Testis (tissue), 3 donors: ENCODE measurements around the gene ERO1B. TPM values are rescaled to one million over a fixed set of nuclear protein-coding genes. Genes with fewer than 3 reads are reported as not detected.

Experiments
- DNase-seq: peaks from one replicate; pipeline ENCODE4 v3.0.0-alpha.2; 2019
- H3K27ac ChIP-seq, 2 donors: fragments of 200-600 bp; sonication (generic); one replicate each; pipeline ENCODE4 v1.5.1; 2019
- H3K27me3 ChIP-seq: fragments of 200-600 bp; sonication (generic); one replicate; pipeline ENCODE4 v1.5.1; 2019
- H3K36me3 ChIP-seq: fragments of 200-600 bp; sonication (generic); one replicate; pipeline ENCODE4 v1.5.1; 2017; ENCODE audit warnings: low read depth; ENCODE audit errors: missing control alignments
- H3K4me1 ChIP-seq: fragments of 200-600 bp; sonication (generic); one replicate; pipeline ENCODE4 v1.5.1; 2019
- H3K4me3 ChIP-seq, 2 donors: fragments of 200-600 bp; sonication (generic); one replicate each; pipeline ENCODE4 v1.5.1; 2017 to 2019
- H3K9me3 ChIP-seq: fragments of 200-600 bp; sonication (generic); one replicate; pipeline ENCODE4 v1.5.1; 2017
- CTCF ChIP-seq, 3 experiments: fragments of 450-650 bp in 2 of 3; fragments of 200-600 bp in 1 of 3; sonication (generic) in 1 of 3; IDR thresholded peaks; one replicate each; pipeline ENCODE4 v1.5.1; 2016 to 2019; ENCODE audit warnings: antibody characterized with exemption in 3 of 3, mild to moderate bottlenecking in 2 of 3, moderate library complexity in 1 of 3
- POLR2A ChIP-seq: fragments of 450-650 bp; IDR thresholded peaks from one replicate; pipeline ENCODE4 v1.6.1; 2017; ENCODE audit warnings: antibody characterized with exemption, mild to moderate bottlenecking, moderate library complexity
- WGBS, 2 donors: methylation state at CpG; one replicate each; pipeline ENCODE4 v1.1.5; 2018; 5-methylcytosine and 5-hydroxymethylcytosine counted together
- intact Hi-C: fragments of 100-400 bp; cut with DNase I; formaldehyde crosslinking; loops from one replicate; pipeline ENCODE4 v1.15.1; 2023; ENCODE audit warnings: low total_unique reads
- polyA plus RNA-seq: library from polyadenylated mRNA; stranded (reverse); fragments of 350-450 nt; fragmentation: Illumina TruSeq; extraction: RNeasy Lipid Tissue Mini Kit (QIAGEN cat#74804); gene quantifications from one replicate; pipeline ENCODE4 v1.2.3, GENCODE V29; 2014; ENCODE audit warnings: low read depth, low replicate concordance; ENCODE audit not compliant: insufficient read depth
- total RNA-seq, 2 donors: library from RNA; depleted of rRNA; stranded (reverse); fragments of >200 nt; gene quantifications; one replicate each; pipeline ENCODE4 v1.2.3, GENCODE V29; 2016

Gene ERO1B
- total and polyA plus RNA-seq, 3 donors from 2014 or later = 16.2 to 53.8 (median 20.3) TPM

- TF ChIP-seq POLR2A (no peak), CTCF (IDR thresholded peaks at IDR 0.05) (no peak)
- no peaks in the 10 kb centered on the region for H3K36me3 ChIP-seq
- no peaks in the 10 kb centered on the region for H3K9me3 ChIP-seq
- 52 to 53% methylated on average over 2 of the region's 2 CpGs for WGBS, 2 donors
- no peak overlapping the region for H3K27ac ChIP-seq
- H3K27me3 ChIP-seq = no peaks in the 10 kb centered on the region
- intact Hi-C loops = no loop called here
- H3K4me1 ChIP-seq = no peaks in the 10 kb centered on the region
- H3K4me3 ChIP-seq = no peak overlapping the region
- DNase-seq = no peak
Observed at GRCh38 chr1:236209185-236209584, 72.6 kb downstream of the ERO1B start.

GRCh38 chr1:236207569-236207968 is 74.2 kb downstream of the ERO1B start:
- no peaks in the 10 kb centered on the region for H3K36me3 ChIP-seq
- H3K4me3 ChIP-seq = no peak overlapping the region
- no peak for DNase-seq
- intact Hi-C loops = no loop called here
- no peak for TF ChIP-seq POLR2A
- no peak for TF ChIP-seq CTCF (IDR thresholded peaks at IDR 0.05)
- no peak overlapping the region for H3K27ac ChIP-seq
- WGBS, 2 donors = 94 to 95% methylated on average over 4 of the region's 4 CpGs
- H3K9me3 ChIP-seq = no peaks in the 10 kb centered on the region
- no peaks in the 10 kb centered on the region for H3K27me3 ChIP-seq
- no peaks in the 10 kb centered on the region for H3K4me1 ChIP-seq

GRCh38 chr1:236207121-236207520 is 74.6 kb downstream of the ERO1B start:
- Histone ChIP-seq H3K36me3 (no peaks in the 10 kb centered on the region), H3K9me3 (no peaks in the 10 kb centered on the region), H3K27me3 (no peaks in the 10 kb centered on the region), H3K27ac (no peak overlapping the region), H3K4me3 (no peak overlapping the region), H3K4me1 (no peaks in the 10 kb centered on the region)
- intact Hi-C loops = no loop called here
- 66 to 70% methylated on average over 5 of the region's 5 CpGs for WGBS, 2 donors
- DNase-seq = no peak
- TF ChIP-seq POLR2A = no peak
- no peak for TF ChIP-seq CTCF (IDR thresholded peaks at IDR 0.05)

- peak; percentile 14 for DNase-seq
- no peak overlapping the region for H3K27ac ChIP-seq
Observed at GRCh38 chr1:236206548-236206947, 75.2 kb downstream of the ERO1B start.

More at GRCh38 chr1:236206548-236206947, 75.2 kb downstream of the ERO1B start:
- Histone ChIP-seq H3K4me1 (no peaks in the 10 kb centered on the region), H3K9me3 (no peaks in the 10 kb centered on the region), H3K27me3 (no peaks in the 10 kb centered on the region), H3K4me3 (no peak overlapping the region), H3K36me3 (no peaks in the 10 kb centered on the region)
- TF ChIP-seq POLR2A = no peak
- TF ChIP-seq CTCF (IDR thresholded peaks at IDR 0.05) = no peak
- intact Hi-C loops = no loop called here
- WGBS, 2 donors = 72 to 78% methylated on average over 4 of the region's 4 CpGs
